ENCODE results near the gene MYO10.

GRCh38 chr5:16794269-16794913, 141.7 kb downstream of the MYO10 start:
- no peak for TF ChIP-seq REST (IDR thresholded peaks at IDR 0.05; ENCODE audit: low read depth)
- no peak for TF ChIP-seq EP300 (IDR thresholded peaks at IDR 0.05; ENCODE audit: borderline replicate concordance)
- no peak for TF ChIP-seq YY1 (IDR thresholded peaks at IDR 0.05; ENCODE audit: low read depth)
- TF ChIP-seq RAD21 (IDR thresholded peaks at IDR 0.05; ENCODE audit: low read depth), result no peak
- TF ChIP-seq TAF1 (IDR thresholded peaks at IDR 0.05; ENCODE audit: low read depth), result no peak
- TF ChIP-seq USF1 (IDR thresholded peaks at IDR 0.05), result no peak
- no peak for TF ChIP-seq CREB1 (IDR thresholded peaks at IDR 0.05; ENCODE audit: low read depth)
- no peak for TF ChIP-seq CEBPB (IDR thresholded peaks at IDR 0.05)
- TF ChIP-seq MAX (IDR thresholded peaks at IDR 0.05), result no peak
- no peak for TF ChIP-seq TCF12 (IDR thresholded peaks at IDR 0.05; ENCODE audit: low read depth)
- no peak for TF ChIP-seq FOXM1 (IDR thresholded peaks at IDR 0.05; ENCODE audit: borderline replicate concordance, low read depth)
- no peak for TF ChIP-seq EGR1 (IDR thresholded peaks at IDR 0.05)
- no peak for TF ChIP-seq ZBTB7A (IDR thresholded peaks at IDR 0.05; ENCODE audit: low read depth)
